Epithelial cell of proximal tubule (primary cell): ENCODE data around the gene ZFX. TPM values are rescaled to one million over a fixed set of nuclear protein-coding genes. Genes with fewer than 3 reads are reported as not detected.

Source experiments
- DNase-seq: peaks from one replicate; pipeline ENCODE4 v3.0.0-alpha.2; 2011; ENCODE audit warnings: low read depth
- H3K4me3 ChIP-seq: 2 replicates; pipeline ENCODE4 v1.5.1; 2011; ENCODE audit warnings: low read depth, mild to moderate bottlenecking, low read length
- total RNA-seq: library from RNA; depleted of rRNA; stranded (reverse); fragments of >200 nt; gene quantifications from 2 replicates; pipeline ENCODE4 v1.2.3, GENCODE V29; 2015
- TF ChIP-seq, protein P1 (sequence below): conservative IDR thresholded peaks from 2 replicates; pipeline ENCODE4 v1.5.1; 2012; ENCODE audit warnings: low read depth, mild to moderate bottlenecking, low read length

The ZFX gene
- total RNA-seq, 1 donor from 2014 or later, result 10.8 TPM

GRCh38 chrX:24208496-24209240, 59.1 kb downstream of the ZFX start:
- no peak for DNase-seq
- no peak overlapping the region for H3K4me3 ChIP-seq
- TF ChIP-seq, protein P1, sequence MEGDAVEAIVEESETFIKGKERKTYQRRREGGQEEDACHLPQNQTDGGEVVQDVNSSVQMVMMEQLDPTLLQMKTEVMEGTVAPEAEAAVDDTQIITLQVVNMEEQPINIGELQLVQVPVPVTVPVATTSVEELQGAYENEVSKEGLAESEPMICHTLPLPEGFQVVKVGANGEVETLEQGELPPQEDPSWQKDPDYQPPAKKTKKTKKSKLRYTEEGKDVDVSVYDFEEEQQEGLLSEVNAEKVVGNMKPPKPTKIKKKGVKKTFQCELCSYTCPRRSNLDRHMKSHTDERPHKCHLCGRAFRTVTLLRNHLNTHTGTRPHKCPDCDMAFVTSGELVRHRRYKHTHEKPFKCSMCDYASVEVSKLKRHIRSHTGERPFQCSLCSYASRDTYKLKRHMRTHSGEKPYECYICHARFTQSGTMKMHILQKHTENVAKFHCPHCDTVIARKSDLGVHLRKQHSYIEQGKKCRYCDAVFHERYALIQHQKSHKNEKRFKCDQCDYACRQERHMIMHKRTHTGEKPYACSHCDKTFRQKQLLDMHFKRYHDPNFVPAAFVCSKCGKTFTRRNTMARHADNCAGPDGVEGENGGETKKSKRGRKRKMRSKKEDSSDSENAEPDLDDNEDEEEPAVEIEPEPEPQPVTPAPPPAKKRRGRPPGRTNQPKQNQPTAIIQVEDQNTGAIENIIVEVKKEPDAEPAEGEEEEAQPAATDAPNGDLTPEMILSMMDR, result no peak

DNA sequence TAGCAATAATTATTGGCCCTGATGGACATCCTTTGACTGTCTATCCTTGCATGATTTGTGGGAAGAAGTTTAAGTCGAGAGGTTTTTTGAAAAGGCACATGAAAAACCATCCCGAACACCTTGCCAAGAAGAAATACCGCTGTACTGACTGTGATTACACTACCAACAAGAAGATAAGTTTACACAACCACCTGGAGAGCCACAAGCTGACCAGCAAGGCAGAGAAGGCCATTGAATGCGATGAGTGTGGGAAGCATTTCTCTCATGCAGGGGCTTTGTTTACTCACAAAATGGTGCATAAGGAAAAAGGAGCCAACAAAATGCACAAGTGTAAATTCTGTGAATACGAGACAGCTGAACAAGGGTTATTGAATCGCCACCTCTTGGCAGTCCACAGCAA, 60.7 kb downstream of the ZFX start:
- TF ChIP-seq, protein P1, result no peak
- DNase-seq, result no peak
- no peak overlapping the region for H3K4me3 ChIP-seq

DNA sequence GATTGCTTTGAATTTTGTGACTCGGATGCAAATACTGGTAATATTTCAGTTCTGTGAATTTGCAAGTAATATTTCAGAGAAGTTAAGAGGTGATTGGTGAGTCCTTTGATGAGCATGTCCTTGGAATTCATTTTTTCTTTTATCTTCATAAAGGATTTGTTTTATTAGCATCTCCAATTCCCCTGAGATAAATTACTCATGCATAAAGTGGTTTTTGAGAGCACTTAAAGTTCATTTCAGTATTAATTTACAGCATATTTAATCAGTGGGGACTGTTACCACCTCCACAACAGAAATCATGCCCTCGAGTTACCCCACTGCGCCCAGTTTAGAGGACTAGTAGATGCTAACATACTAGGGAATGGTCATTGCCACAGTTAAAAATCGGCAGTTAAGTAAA, 65.0 kb downstream of the ZFX start:
- no peak for DNase-seq
- TF ChIP-seq, protein P1, result no peak
- H3K4me3 ChIP-seq, result no peak overlapping the region

DNA sequence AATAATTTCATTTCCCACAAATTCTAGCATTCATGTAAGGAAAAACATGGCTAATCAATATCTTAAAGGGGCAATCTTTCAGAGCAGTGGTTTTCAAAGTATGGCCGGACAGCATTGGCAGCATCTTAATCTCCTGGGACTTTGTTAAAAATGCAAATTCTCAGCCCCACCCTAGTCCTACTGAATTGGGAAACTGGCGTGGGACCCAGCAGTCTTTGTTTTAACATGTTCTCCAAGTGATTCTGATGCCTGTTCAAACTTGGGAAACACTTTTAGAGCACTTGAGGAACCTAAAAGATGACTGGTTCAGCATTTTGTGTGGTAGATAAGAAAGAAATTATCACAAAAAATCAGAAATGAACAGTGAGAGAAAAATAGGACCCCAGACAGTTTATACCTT, 65.7 kb downstream of the ZFX start:
- no peak overlapping the region for H3K4me3 ChIP-seq
- TF ChIP-seq, protein P1, result no peak
- no peak for DNase-seq

GRCh38 chrX:24216037-24216436, 66.5 kb downstream of the ZFX start:
- DNase-seq, result no peak
- no peak overlapping the region for H3K4me3 ChIP-seq
- TF ChIP-seq, protein P1, result no peak

DNA sequence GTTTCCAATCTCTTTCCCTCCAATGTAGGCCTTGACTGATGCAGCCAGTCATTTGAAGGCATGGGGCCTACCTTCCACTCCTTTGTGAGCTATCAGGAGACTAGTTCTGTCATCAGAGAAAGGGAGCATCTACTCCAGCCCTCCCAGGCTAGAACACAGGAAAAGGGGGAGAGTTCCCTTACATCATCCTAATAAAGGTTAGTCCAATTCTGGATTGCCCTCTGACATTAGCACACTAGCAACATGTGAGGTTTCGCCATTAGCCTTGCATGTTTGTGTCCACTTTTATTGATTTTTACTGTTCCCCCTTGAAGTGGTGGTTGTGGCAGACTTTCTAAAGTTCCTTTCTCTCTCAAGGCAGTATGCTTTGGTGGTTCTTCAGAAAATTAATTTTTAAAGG, 67.3 kb downstream of the ZFX start:
- no peak for DNase-seq
- TF ChIP-seq, protein P1, result no peak
- no peak overlapping the region for H3K4me3 ChIP-seq

- no peak for DNase-seq
- H3K4me3 ChIP-seq, result no peak overlapping the region
- TF ChIP-seq, protein P1, result no peak
Observed at GRCh38 chrX:24219320-24219719, 69.8 kb downstream of the ZFX start.
